Right atrium auricular region (tissue), 2 donors: ENCODE measurements around the gene TTC34. TPM values are rescaled to one million over a fixed set of nuclear protein-coding genes. Genes with fewer than 3 reads are reported as not detected.

Experiments used
- DNase-seq: peaks from one replicate; pipeline ENCODE4 v3.0.0-alpha.2; 2019; ENCODE audit warnings: low spot score
- H3K27ac ChIP-seq, 2 donors: fragments of 200-600 bp; sonication (generic); 1 replicate in 1 of 2; 2 replicates in 1 of 2; pipeline ENCODE4 v1.5.1; 2016 to 2019
- H3K27me3 ChIP-seq, 2 donors: fragments of 200-600 bp; sonication (generic); one replicate each; pipeline versions ENCODE4 v1.5.1 to v1.6.0; 2017 to 2019
- H3K36me3 ChIP-seq: fragments of 200-600 bp; sonication (generic); one replicate; pipeline ENCODE4 v1.5.1; 2016
- H3K4me1 ChIP-seq, 2 donors: fragments of 200-600 bp; sonication (generic); one replicate each; pipeline versions ENCODE4 v1.5.1 to v1.6.0; 2017 to 2019
- H3K4me3 ChIP-seq, 2 donors: fragments of 200-600 bp; sonication (generic); 1 replicate in 1 of 2; 2 replicates in 1 of 2; pipeline ENCODE4 v1.5.1; 2017 to 2019; ENCODE audit warnings: mild to moderate bottlenecking in 1 of 2, moderate library complexity in 1 of 2
- H3K9me3 ChIP-seq, 2 donors: fragments of 200-600 bp; sonication (generic); one replicate each; pipeline ENCODE4 v1.5.1; 2019
- CTCF ChIP-seq, 2 donors: fragments of 200-600 bp; sonication (generic); IDR thresholded peaks; one replicate each; pipeline ENCODE4 v1.5.1; 2019; ENCODE audit warnings: antibody characterized with exemption in 2 of 2
- total RNA-seq, 2 donors: library from RNA; depleted of rRNA; stranded (reverse); fragments of >200 nt; gene quantifications; one replicate each; pipeline ENCODE4 v1.1.0, GENCODE V29; 2016

TTC34 gene
- total RNA-seq, 2 donors from 2014 or later, result 0.08 to 0.11 TPM

- no peaks in the 10 kb centered on the region for H3K27me3 ChIP-seq
- no peak for TF ChIP-seq CTCF (IDR thresholded peaks at IDR 0.05)
- H3K4me1 ChIP-seq, result no peaks in the 10 kb centered on the region
- H3K9me3 ChIP-seq, result peaks cover 0 to 7% of the 10 kb centered on the region in 2 donors
- H3K27ac ChIP-seq, result no peak overlapping the region
- no peak overlapping the region for H3K4me3 ChIP-seq
- DNase-seq, result no peak
- H3K36me3 ChIP-seq, result no peaks in the 10 kb centered on the region
Observed at GRCh38 chr1:2811533-2811918, 10.0 kb upstream of the TTC34 start.

- H3K27me3 ChIP-seq, result no peaks in the 10 kb centered on the region
Observed at GRCh38 chr1:2810899-2811532, 9.5 kb upstream of the TTC34 start.

GRCh38 chr1:2810281-2810680 is 8.8 kb upstream of the TTC34 start:
- Histone ChIP-seq H3K27ac (no peak overlapping the region), H3K4me3 (no peak overlapping the region), H3K9me3 (peaks cover 0 to 7% of the 10 kb centered on the region in 2 donors), H3K27me3 (no peaks in the 10 kb centered on the region), H3K36me3 (no peaks in the 10 kb centered on the region), H3K4me1 (no peaks in the 10 kb centered on the region)
- TF ChIP-seq CTCF (IDR thresholded peaks at IDR 0.05), result no peak
- no peak for DNase-seq

More at GRCh38 chr1:2810899-2811532, 9.5 kb upstream of the TTC34 start:
- peaks cover 0 to 7% of the 10 kb centered on the region in 2 donors for H3K9me3 ChIP-seq
- H3K4me3 ChIP-seq, result no peak overlapping the region
- no peak for TF ChIP-seq CTCF (IDR thresholded peaks at IDR 0.05)
- H3K36me3 ChIP-seq, result no peaks in the 10 kb centered on the region
- no peak for DNase-seq
- no peaks in the 10 kb centered on the region for H3K4me1 ChIP-seq
- H3K27ac ChIP-seq, result no peak overlapping the region

- Histone ChIP-seq H3K27ac (no peak overlapping the region), H3K4me1 (no peaks in the 10 kb centered on the region), H3K9me3 (peaks cover 0 to 7% of the 10 kb centered on the region in 2 donors), H3K27me3 (no peaks in the 10 kb centered on the region), H3K36me3 (no peaks in the 10 kb centered on the region), H3K4me3 (no peak overlapping the region)
- no peak for TF ChIP-seq CTCF (IDR thresholded peaks at IDR 0.05)
- DNase-seq, result no peak
Observed at GRCh38 chr1:2809656-2810055, 8.2 kb upstream of the TTC34 start.

- no peaks in the 10 kb centered on the region for H3K36me3 ChIP-seq
- no peak overlapping the region for H3K27ac ChIP-seq
- TF ChIP-seq CTCF (IDR thresholded peaks at IDR 0.05), result no peak
- peaks cover 0 to 7% of the 10 kb centered on the region in 2 donors for H3K9me3 ChIP-seq
- DNase-seq, result no peak
- H3K27me3 ChIP-seq, result no peaks in the 10 kb centered on the region
- no peaks in the 10 kb centered on the region for H3K4me1 ChIP-seq
- no peak overlapping the region for H3K4me3 ChIP-seq
Observed at GRCh38 chr1:2808831-2809605, 7.5 kb upstream of the TTC34 start.
